Activated naive CD8-positive, alpha-beta T cell treated with anti-CD3 and anti-CD28 coated beads, Interleukin-2, amount 10 ng/mL, durations not matched to agents 7 days and 5 days (primary cell): ENCODE data around the gene BMERB1. TPM values are rescaled to one million over a fixed set of nuclear protein-coding genes. Genes with fewer than 3 reads are reported as not detected.

Source experiments
- ATAC-seq: fragments of 150-1000 bp; cut with Tn5 transposase; one replicate; pipeline ENCODE4 v1.10.0; 2021; ENCODE audit warnings: low read depth, moderate library complexity
- POLR2A ChIA-PET: fragments of 350-600 bp; sonication (Branson Sonifier 250); formaldehyde crosslinking; loops from one replicate; lab custom pipeline; 2021; ENCODE audit warnings: antibody characterized with exemption; lab: Charles Lee
- DNase-seq: peaks from one replicate; pipeline ENCODE4 v3.0.0; 2021
- H3K27ac Mint-ChIP-seq: one replicate; pipeline ENCODE4 v1.8.0; 2022; ENCODE audit warnings: mild to moderate bottlenecking, mixed read lengths
- H3K27me3 Mint-ChIP-seq: one replicate; pipeline ENCODE4 v1.8.0; 2022; ENCODE audit warnings: mild to moderate bottlenecking, moderate library complexity, mixed read lengths
- H3K36me3 Mint-ChIP-seq: one replicate; pipeline ENCODE4 v1.8.0; 2021; ENCODE audit warnings: mild to moderate bottlenecking, mixed read lengths
- H3K4me1 Mint-ChIP-seq: one replicate; pipeline ENCODE4 v1.8.0; 2021; ENCODE audit warnings: mixed read lengths
- H3K4me3 Mint-ChIP-seq: one replicate; pipeline ENCODE4 v1.8.0; 2022; ENCODE audit warnings: mild to moderate bottlenecking, moderate library complexity, mixed read lengths
- H3K9me3 Mint-ChIP-seq: one replicate; pipeline ENCODE4 v1.8.0; 2021; ENCODE audit warnings: mixed read lengths
- total RNA-seq, 2 experiments: library from RNA; stranded (reverse); gene quantifications; one replicate each; pipeline ENCODE4 v1.2.3, GENCODE V29; 2021

BMERB1 gene
- total RNA-seq, 2 experiments from 2014 or later = 3.7 to 4.1 TPM

- Mint-ChIP-seq H3K36me3 (peaks cover 6% of the 10 kb centered on the region), H3K27ac (no peak overlapping the region), H3K4me3 (no peak overlapping the region), H3K27me3 (no peaks in the 10 kb centered on the region), H3K4me1 (peaks cover 4% of the 10 kb centered on the region), H3K9me3 (peaks cover 7% of the 10 kb centered on the region)
- DNase-seq (no peak), ATAC-seq (no peak)
- POLR2A ChIA-PET = no interaction called here
Observed at GRCh38 chr16:15576960-15577958, 142.9 kb downstream of the BMERB1 start.

GRCh38 chr16:15578824-15579223, 144.4 kb downstream of the BMERB1 start:
- Mint-ChIP-seq H3K27me3 (no peaks in the 10 kb centered on the region), H3K9me3 (peaks cover 4% of the 10 kb centered on the region), H3K4me1 (peaks cover 4% of the 10 kb centered on the region), H3K36me3 (peaks cover 8% of the 10 kb centered on the region), H3K27ac (no peak overlapping the region), H3K4me3 (no peak overlapping the region)
- POLR2A ChIA-PET = no interaction called here
- ATAC-seq (no peak), DNase-seq (no peak)

GRCh38 chr16:15581127-15581815, 146.9 kb downstream of the BMERB1 start:
- no peak overlapping the region for H3K4me3 Mint-ChIP-seq
- DNase-seq = no peak
- no peaks in the 10 kb centered on the region for H3K27me3 Mint-ChIP-seq
- H3K27ac Mint-ChIP-seq = no peak overlapping the region
- peaks cover 2% of the 10 kb centered on the region for H3K4me1 Mint-ChIP-seq
- POLR2A ChIA-PET = no interaction called here
- peaks cover 24% of the 10 kb centered on the region for H3K36me3 Mint-ChIP-seq
- H3K9me3 Mint-ChIP-seq = peaks cover 11% of the 10 kb centered on the region
- ATAC-seq = no peak

- POLR2A ChIA-PET = no interaction called here
- H3K27ac Mint-ChIP-seq = no peak overlapping the region
- peaks cover 2% of the 10 kb centered on the region for H3K4me1 Mint-ChIP-seq
- peaks cover 36% of the 10 kb centered on the region for H3K36me3 Mint-ChIP-seq
- ATAC-seq (no peak), DNase-seq (no peak)
- H3K4me3 Mint-ChIP-seq = no peak overlapping the region
- peaks cover 15% of the 10 kb centered on the region for H3K9me3 Mint-ChIP-seq
- H3K27me3 Mint-ChIP-seq = no peaks in the 10 kb centered on the region
Observed at GRCh38 chr16:15583526-15583925, 149.1 kb downstream of the BMERB1 start.

GRCh38 chr16:15585956-15586355, 151.6 kb downstream of the BMERB1 start:
- Mint-ChIP-seq H3K27ac (no peak overlapping the region), H3K4me3 (no peak overlapping the region), H3K36me3 (peaks cover 43% of the 10 kb centered on the region), H3K4me1 (peaks cover 8% of the 10 kb centered on the region), H3K27me3 (no peaks in the 10 kb centered on the region), H3K9me3 (peaks cover 16% of the 10 kb centered on the region)
- POLR2A ChIA-PET = interaction anchor here (1.1 kb wide), 1 partner anchor 57 kb away, joined by 5 read pairs; the partner anchor contains the start of gene MARF1
- no peak for DNase-seq
- no peak for ATAC-seq

GRCh38 chr16:15586716-15587115, 152.3 kb downstream of the BMERB1 start:
- no peak overlapping the region for H3K27ac Mint-ChIP-seq
- no peak for DNase-seq
- ATAC-seq = no peak
- POLR2A ChIA-PET = interaction anchor here (1.1 kb wide), 1 partner anchor 56 kb away, joined by 5 read pairs; the partner anchor contains the start of gene MARF1
- no peaks in the 10 kb centered on the region for H3K27me3 Mint-ChIP-seq
- H3K36me3 Mint-ChIP-seq = peaks cover 43% of the 10 kb centered on the region
- H3K4me1 Mint-ChIP-seq = peaks cover 13% of the 10 kb centered on the region
- H3K4me3 Mint-ChIP-seq = no peak overlapping the region
- H3K9me3 Mint-ChIP-seq = peaks cover 16% of the 10 kb centered on the region

GRCh38 chr16:15587152-15587825, 152.9 kb downstream of the BMERB1 start:
- Mint-ChIP-seq H3K4me3 (no peak overlapping the region), H3K27ac (peak overlapping the region; percentile 15), H3K9me3 (peaks cover 16% of the 10 kb centered on the region), H3K27me3 (no peaks in the 10 kb centered on the region), H3K36me3 (peaks cover 43% of the 10 kb centered on the region), H3K4me1 (peaks cover 13% of the 10 kb centered on the region)
- ATAC-seq = no peak
- DNase-seq = no peak
- POLR2A ChIA-PET = interaction anchor here (1.1 kb wide), 1 partner anchor 55 kb away, joined by 5 read pairs; the partner anchor contains the start of gene MARF1

- no peak overlapping the region for H3K4me3 Mint-ChIP-seq
- no peak for ATAC-seq
- H3K27me3 Mint-ChIP-seq = no peaks in the 10 kb centered on the region
- POLR2A ChIA-PET = interaction anchor here (3.4 kb wide), 1 partner anchor 50 kb away, joined by 33 read pairs; the partner anchor contains the start of gene MARF1
- peak overlapping the region; percentile 55 for H3K27ac Mint-ChIP-seq
- H3K4me1 Mint-ChIP-seq = peaks cover 16% of the 10 kb centered on the region
- H3K36me3 Mint-ChIP-seq = peaks cover 38% of the 10 kb centered on the region
- H3K9me3 Mint-ChIP-seq = peaks cover 3% of the 10 kb centered on the region
- no peak for DNase-seq
Observed at GRCh38 chr16:15592324-15592723, 157.9 kb downstream of the BMERB1 start.

GRCh38 chr16:15593235-15593634, 158.8 kb downstream of the BMERB1 start:
- Mint-ChIP-seq H3K4me1 (peaks cover 19% of the 10 kb centered on the region), H3K9me3 (peaks cover 1% of the 10 kb centered on the region), H3K36me3 (peaks cover 35% of the 10 kb centered on the region), H3K4me3 (no peak overlapping the region), H3K27me3 (no peaks in the 10 kb centered on the region), H3K27ac (no peak overlapping the region)
- ATAC-seq (no peak), DNase-seq (no peak)
- POLR2A ChIA-PET = interaction anchor here (3.4 kb wide), 1 partner anchor 49 kb away, joined by 33 read pairs; the partner anchor contains the start of gene MARF1

- POLR2A ChIA-PET = no interaction called here
- no peak overlapping the region for H3K27ac Mint-ChIP-seq
- no peaks in the 10 kb centered on the region for H3K27me3 Mint-ChIP-seq
- H3K4me3 Mint-ChIP-seq = no peak overlapping the region
- peaks cover 1% of the 10 kb centered on the region for H3K9me3 Mint-ChIP-seq
- DNase-seq = no peak
- H3K36me3 Mint-ChIP-seq = peaks cover 28% of the 10 kb centered on the region
- ATAC-seq = no peak
- H3K4me1 Mint-ChIP-seq = peaks cover 16% of the 10 kb centered on the region
Observed at GRCh38 chr16:15594711-15595320, 160.4 kb downstream of the BMERB1 start.

- DNase-seq (no peak), ATAC-seq (no peak)
- Mint-ChIP-seq H3K27ac (peak overlapping the region; percentile 45), H3K4me1 (peaks cover 5% of the 10 kb centered on the region), H3K9me3 (no peaks in the 10 kb centered on the region), H3K27me3 (no peaks in the 10 kb centered on the region), H3K36me3 (peaks cover 37% of the 10 kb centered on the region), H3K4me3 (no peak overlapping the region)
- POLR2A ChIA-PET = interaction anchor here (1.0 kb wide), 1 partner anchor 76 kb away, joined by 6 read pairs; no protein-coding TSS in a partner anchor
Observed at GRCh38 chr16:15597135-15597534, 162.7 kb downstream of the BMERB1 start.

GRCh38 chr16:15597822-15598647, 163.6 kb downstream of the BMERB1 start:
- Mint-ChIP-seq H3K27ac (no peak overlapping the region), H3K4me1 (peaks cover 5% of the 10 kb centered on the region), H3K27me3 (no peaks in the 10 kb centered on the region), H3K9me3 (no peaks in the 10 kb centered on the region), H3K36me3 (peaks cover 42% of the 10 kb centered on the region), H3K4me3 (no peak overlapping the region)
- POLR2A ChIA-PET = no interaction called here
- no peak for ATAC-seq
- no peak for DNase-seq
